NAMALWA (cell line): ENCODE measurements around the gene SPIN1.
A peak's percentile ranks its signal among the peaks of the same experiment; 100 is the strongest.
"Not testable (repeated sequence)": the region's sequence is repeated elsewhere in the genome, so short reads cannot be mapped to it uniquely, and the experiment has no call there.

ENCODE experiments used
- DNase-seq: peaks from one replicate; pipeline ENCODE4 v3.0.0-alpha.2; 2015; ENCODE audit warnings: low spot score

SPIN1 gene

DNA sequence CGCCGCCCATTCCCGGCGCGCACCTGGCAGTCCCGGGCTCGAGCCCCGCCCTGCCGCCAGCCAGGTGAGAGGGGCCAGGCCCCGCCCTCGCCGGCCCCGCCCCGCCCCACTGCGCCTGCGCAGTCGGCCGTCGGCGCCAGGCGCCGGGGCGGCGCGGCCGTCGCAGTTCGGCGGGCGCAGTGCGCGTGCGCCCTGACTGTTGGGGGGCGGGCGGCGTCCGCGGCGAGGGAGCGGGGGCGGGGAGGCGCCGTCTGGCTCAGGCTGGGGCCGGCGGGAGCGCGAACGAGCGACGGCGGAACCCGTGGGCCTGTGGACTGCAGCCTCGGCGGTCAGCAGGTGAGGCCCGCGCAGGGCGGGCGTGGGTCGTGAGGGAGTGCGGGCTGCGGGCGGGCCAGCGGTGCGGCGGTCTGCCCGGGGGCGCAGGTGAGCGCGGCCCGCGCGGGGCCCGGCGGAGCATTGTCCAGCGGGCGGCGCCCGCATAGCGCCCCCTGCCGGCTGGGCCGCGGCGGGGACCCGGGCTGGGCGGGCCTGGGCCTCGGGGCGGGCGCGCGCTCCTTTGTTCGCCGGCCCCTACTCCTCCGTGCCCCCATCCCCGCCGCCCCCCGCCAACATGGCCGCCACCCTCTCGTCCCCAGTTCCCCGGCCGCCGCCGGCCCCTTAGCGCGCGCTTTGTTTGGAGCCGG lies at the start of gene SPIN1:
SPIN1 (plus strand) TSS at position 242 of the 683 bp plus-strand sequence. CDS start 38,096 bp downstream, outside the sequence.
- peak; percentile 79 for DNase-seq

DNA sequence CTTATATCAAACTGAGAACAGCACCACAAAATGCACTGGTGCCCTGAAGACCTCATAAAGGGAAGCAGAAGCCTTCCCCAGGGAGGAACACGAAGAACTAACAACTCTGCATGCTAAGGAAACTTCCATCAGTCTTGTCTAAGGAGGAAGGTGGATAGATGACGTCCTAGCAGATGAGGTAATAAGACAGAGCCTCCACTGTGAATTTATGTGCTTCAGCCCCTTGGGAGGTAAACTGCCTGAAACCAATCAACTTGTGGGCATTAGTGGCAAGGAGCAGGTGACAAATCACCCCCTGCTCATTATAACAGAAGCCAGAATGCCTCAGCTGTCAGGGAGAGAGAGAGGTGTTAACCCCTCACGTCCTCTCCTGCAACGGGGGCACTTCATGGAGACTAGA lies 48.9 kb upstream of the SPIN1 start:
- peak; percentile 45 for DNase-seq

GRCh38 chr9:88342246-88342645 lies 46.0 kb upstream of the SPIN1 start:
- no peak for DNase-seq

- DNase-seq: no peak
Measured at GRCh38 chr9:88344013-88344412, 44.2 kb upstream of the SPIN1 start.

DNA sequence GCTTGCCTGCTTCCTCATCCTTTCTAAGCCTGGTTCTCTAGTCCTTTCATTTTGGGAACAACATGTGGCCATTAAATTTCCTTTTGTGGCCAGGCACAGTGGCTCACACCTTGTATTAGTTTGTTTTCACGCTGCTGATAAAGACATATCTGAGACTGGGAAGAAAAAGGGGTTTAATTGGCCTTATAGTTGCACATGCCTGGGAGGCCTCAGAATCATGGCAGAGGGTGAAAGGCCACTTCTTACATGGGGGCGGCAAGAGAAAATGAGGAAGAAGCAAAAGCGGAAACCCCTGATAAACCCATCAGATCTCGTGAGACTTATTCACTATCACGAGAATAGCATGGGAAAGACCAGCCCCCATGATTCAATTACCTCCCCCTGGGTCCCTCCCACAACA lies 37.9 kb upstream of the SPIN1 start:
- DNase-seq: not testable (repeated sequence)

GRCh38 chr9:88355166-88355565 lies 33.1 kb upstream of the SPIN1 start:
- no peak for DNase-seq

- DNase-seq: not testable (repeated sequence)
Measured at GRCh38 chr9:88357250-88357649, 31.0 kb upstream of the SPIN1 start.

GRCh38 chr9:88358723-88359122 lies 29.5 kb upstream of the SPIN1 start:
- DNase-seq: no peak

DNA sequence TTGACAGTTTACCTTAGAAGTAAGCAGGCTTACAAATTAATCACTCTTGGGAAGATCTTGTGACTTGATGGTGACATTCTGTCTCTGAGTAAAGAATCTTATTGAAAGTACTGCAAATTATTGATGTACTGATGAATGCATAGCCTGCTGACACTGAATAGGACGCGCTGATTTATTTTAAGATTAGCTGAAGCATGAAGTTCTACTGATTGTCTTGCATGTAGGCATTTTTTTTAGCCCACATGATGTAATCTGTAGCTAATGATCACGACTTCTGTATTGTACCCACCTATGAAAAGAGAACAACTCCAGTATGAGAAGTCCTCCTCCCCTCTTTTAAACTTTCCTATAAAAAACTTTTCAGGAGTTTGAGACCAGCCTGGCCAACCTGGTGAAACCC lies 28.3 kb upstream of the SPIN1 start:
- DNase-seq: no peak

DNA sequence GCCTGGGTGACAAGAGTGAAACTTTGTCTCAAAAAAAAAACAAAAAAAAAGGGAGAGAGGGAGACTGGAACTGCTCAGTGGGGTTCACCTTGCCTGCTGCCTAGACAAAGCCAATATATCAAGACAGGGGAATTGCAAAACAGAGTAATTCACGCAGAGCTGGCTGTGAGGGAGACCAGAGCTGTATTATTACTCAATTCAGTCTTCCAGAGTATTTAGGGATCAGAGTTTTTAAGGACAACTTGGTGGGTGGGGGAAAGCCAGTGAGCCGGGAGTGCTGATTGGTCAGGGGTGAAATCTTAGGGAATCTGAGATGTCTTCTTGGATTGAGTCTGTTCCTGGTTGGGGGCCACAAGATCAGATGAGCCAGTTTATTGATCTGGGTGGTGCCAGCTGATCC lies 25.6 kb upstream of the SPIN1 start:
- DNase-seq: no peak

- no peak for DNase-seq
Measured at GRCh38 chr9:88363661-88364060, 24.6 kb upstream of the SPIN1 start.

DNA sequence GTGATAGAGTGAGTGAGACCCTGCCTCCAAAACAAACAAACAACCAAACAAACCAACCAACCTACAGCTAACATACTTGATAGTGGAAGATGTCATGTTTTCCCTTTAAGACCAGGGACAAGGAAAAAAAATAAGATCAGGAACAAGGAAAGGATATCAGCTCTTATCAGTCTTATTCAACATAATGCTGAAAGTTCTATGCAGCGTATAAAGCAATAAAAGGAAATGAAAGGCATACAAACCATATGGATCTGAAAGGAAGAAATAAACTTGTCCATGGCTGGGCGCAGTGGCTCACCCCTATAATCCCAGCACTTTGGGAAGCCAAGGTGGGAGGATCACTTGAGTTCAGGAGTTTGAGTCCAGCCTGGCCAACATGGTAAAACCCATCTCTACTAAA lies 23.5 kb upstream of the SPIN1 start:
- DNase-seq: no peak

DNA sequence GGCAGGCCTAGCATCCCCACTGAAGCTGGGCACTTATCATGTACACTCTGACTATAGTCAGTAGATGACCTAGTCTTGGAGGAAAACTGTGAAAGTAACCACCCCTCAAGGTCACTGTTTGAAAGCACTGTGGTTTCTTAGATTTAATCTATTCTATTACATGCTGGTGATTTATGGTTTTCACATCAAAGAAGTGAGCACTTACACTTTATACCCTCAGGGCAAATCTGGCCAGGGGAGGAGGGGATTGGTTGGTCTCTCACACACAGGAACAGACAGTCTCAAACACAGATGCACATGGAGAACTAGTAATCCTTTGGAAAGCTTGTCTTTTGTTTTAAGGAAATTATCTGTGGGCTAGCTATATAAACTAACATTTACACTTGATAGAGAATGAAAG lies 17.9 kb upstream of the SPIN1 start:
- DNase-seq: no peak

DNA sequence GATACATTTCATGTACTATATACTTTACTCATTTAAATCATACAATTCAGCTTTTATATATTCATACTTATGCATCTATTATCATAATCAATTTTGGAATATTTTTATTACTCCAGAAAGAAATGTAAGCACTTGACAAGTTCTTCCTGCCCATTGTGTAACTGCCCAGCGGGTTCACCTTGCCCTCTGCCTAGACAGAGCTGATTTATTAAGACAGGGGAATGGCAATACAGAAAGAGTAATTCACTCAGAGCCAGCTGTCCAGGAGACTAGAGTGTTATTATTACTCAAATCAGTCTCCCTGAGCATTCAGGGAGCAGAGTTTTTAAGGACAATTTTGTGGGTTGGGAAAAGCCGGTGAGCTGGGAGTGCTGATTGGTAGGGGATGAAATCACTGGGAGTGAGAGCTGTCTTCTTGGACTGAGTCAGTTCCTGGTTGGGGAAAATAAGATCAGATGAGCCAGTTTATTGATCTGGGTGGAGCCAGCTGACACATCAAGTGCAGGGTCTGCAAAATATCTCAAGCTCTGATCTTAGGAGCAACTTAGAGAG lies 16.1 kb upstream of the SPIN1 start:
- DNase-seq: no peak

DNA sequence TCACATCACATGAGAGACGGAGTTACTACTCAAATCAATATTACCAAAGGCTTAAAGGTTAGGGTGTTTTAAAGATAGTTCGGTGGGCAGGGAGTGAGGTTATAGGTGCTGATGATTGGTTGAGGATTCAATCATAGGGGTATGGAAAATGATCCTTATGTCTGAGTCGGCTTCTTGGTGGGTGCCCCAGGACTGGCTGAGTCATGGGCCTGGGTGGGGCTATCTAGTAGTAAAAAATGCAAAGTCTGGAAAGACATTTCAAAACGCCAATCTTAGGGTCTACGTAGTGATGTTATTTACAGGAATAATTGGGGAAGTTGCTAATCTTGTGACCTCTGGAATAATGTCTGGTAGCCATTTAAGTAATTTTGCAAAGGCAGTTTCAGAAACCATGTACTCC lies 15.2 kb upstream of the SPIN1 start:
- DNase-seq: no peak

DNA sequence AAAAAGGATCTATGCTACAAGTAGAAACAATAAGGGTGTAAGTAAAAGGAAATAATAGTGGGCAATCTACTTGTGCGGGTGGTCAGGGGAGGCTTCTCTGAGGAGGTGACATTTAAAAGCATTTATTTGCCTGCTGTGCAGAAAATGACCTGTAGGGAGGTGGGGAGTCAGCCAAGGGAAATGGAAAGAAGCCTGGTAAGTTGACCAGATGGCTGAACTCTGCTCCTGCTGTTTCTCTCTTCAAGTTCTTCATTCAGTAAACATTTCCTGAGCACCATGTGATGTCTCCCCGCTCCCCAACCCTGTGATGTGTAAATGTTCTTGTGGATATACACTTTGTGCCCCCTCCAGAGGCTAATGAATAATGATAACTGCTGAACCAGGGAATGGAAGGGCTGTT lies 9.9 kb upstream of the SPIN1 start:
- DNase-seq: peak; percentile 36

DNA sequence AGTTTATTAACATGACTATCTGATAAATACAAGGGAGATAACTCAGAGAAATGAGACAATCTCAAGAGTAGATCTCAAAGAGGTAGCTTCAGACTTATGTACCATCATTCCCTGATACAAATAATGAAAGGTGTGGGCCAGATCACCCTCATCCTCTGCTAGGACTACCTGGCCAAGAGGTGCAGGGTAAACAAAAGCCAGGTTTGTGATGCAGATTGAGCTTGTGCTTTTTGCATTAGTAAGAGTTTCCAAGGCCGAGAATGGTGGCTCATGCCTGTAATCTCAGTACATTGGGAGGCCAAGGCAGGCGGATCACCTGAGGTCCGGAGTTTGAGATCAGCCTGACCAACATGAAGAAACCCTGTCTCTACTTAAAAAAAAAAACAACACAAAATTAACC lies 8.9 kb upstream of the SPIN1 start:
- DNase-seq: no peak

DNA sequence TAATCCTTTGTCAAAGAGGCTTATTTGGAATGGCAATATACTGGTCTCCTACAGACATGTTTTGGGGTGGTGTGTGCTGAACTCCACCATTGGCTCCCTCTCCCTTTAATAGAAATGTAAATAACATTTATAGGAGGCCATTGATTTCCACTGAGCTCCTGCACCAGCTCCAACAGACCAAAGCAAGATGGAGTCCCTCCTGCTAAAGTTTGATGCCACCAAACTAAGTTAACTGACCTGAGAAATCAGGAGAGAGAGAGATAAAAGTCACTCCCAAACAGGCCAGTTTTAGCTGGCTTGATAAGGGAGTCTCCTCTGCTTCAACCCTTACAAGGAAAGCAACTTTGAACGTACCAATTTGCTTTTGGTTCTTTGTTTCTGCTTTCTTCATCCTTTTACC lies 8.1 kb upstream of the SPIN1 start:
- no peak for DNase-seq

DNA sequence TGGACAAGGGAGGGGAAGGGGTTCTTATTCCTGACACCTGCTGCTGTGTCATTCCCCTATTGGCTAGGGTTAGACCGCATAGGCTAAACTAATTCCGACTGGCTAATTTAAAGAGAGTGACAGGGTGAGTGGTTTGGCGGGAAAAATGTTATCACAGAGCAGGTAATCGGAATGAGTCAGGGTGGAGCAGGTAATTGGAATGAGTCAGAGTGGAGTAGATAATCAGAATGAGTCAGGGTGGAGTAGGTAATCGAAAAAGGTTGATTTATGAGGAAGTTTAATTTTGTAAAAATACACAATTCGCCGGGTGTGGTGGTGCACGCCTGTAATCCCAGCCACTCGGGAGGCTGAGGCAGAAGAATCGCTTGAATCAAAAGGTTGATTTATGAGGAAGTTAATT lies 6.9 kb upstream of the SPIN1 start:
- not testable (repeated sequence) for DNase-seq

DNA sequence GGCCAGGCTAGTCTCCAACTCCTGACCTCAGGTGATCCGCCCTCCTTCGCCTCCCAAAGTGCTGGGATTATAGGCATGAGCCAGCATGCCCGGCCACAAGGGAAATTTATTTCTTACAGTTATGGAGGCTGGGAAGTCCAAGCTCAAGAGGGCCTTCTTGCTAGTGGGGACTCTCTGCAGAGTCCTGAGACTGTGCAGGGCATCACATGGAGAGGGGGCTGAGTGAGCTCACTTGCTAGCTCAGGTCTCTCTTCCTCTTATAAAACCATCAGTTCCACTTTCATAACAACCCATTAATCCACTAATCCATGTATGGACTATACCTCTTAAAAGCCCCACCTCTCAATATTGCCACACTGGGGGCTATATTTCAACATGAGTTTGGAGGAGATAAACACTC lies 5.1 kb upstream of the SPIN1 start:
- no peak for DNase-seq

- DNase-seq: not testable (repeated sequence)
Measured at GRCh38 chr9:88386137-88386536, 2.1 kb upstream of the SPIN1 start.

DNA sequence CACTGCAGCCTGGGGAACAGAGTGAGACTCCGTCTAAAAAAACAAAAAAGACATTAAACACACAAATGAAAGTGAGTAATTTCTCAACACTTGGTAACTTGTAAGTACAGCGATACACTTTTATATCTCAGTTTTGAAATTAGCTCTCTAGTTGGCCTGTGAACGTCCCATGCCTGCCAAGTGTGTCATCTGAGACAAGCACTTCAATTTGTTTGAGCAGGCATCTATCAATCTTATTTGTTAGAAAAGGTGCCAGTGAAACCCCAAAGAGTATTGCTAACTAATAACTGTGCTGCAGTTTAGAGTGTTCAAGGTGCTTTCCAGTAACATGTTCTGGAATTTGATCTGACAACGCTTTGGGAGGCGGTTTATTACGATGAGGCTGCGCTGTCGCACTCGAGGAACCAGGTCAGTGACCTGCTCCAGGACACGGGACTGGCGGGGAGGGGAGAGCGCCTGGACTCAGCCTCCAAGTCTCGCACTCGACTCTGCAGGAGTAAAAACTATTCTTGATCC lies 1.1 kb upstream of the SPIN1 start:
- DNase-seq: no peak

DNA sequence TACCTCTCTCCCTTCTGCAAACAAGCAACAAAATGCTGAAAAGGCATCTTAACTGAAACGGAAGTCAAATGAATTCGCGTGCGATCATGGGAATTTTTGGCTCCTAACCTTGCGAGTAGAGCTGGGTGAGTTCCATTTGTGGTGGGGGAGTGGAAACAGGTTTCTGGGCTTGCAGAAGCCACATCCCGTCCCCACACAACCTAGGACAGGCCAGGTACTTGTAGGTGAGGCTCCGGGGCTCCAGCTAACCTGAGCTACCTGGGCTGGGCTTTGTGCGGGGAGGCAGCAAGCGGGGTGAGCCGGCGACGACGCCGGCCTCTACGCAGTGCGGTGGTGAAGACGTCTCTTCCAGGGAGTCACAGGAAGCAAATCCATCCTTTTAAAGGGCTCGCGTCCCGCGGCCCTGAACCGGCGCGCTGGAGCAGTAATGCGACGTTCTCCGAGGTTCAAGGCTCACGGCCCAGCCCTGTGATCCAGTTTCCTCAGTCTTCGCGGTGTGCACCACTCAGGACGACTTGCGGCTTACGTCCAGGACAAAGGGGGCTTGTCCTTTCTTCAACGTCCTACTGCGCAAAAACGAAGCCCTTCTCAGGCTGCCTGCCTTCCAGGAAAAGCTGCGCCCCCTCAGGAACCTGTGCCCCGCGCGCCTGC lies 567 bp upstream of the SPIN1 start:
- DNase-seq: peak; percentile 13
